Measurements from ENCODE around the gene TRMU.

The TRMU gene, protein sequence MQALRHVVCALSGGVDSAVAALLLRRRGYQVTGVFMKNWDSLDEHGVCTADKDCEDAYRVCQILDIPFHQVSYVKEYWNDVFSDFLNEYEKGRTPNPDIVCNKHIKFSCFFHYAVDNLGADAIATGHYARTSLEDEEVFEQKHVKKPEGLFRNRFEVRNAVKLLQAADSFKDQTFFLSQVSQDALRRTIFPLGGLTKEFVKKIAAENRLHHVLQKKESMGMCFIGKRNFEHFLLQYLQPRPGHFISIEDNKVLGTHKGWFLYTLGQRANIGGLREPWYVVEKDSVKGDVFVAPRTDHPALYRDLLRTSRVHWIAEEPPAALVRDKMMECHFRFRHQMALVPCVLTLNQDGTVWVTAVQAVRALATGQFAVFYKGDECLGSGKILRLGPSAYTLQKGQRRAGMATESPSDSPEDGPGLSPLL

DNA sequence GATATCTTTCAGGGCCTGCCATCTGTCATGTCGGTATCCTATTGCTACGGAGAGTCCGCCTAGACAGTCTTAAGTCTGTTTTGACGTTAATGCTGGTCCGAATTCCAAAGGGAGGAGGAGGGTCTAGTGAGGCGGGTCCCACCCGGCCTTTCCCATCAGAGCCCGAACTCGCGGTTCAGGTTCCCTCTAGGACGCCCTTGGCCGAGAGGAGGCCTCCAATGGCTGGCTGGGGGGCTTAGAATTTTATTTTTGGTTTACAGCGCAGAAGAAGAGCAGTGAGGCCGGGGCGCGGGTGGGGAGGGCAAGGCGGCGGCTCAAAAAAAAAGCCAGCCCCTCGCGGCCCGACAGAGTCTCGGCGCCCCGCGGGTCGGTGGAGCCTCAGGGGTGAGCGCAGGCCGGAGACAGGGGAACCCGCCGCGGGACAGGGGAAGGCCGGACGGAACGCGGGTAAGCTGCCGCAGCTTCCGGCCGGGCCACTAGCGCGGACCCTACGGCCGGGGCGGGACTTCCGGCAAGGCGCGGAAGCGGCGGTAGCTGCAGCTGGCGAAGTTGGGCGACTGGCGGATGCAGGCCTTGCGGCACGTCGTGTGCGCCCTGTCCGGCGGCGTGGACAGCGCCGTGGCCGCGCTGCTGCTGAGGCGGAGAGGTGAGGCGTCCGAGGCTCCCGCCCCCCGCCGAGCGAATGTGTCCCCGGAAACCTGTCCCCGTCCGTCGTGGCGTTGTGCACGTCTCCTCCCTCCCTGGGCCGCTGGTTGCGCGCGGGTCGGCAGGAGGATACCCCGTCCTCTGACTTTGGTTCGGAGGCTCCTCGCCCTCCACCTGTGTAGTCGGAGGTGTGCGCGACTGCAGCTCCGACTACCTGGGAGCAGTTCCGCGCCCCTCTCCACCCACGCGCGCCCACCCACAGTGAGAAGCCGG lies at the start of gene TRMU:
Gene TRMU, plus strand, starts transcription at position 514 of the 918 bp plus-strand sequence. Its CDS starts 51 bp downstream, at position 565.
- DNase-seq = peak; percentile 90

DNA sequence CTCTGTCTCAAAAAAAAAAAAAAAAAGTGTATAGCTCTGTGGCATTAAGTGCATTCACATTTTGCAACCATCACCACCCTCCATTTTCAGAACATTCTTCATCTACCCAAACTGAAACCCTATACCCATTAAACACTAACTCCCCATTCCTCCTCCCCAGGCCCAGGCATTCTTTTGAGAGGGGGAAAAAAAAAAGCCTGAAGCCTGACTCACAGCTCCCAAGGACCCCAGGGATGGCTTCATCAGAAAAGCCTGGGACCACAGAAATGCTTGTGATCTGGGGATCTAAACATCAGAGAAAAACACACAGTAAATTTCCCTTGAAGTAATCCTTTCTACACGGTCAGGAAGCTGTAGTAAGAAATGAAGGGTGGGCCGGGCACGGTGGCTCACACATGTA lies 49.5 kb upstream of the TRMU start:
- DNase-seq = no peak

DNA sequence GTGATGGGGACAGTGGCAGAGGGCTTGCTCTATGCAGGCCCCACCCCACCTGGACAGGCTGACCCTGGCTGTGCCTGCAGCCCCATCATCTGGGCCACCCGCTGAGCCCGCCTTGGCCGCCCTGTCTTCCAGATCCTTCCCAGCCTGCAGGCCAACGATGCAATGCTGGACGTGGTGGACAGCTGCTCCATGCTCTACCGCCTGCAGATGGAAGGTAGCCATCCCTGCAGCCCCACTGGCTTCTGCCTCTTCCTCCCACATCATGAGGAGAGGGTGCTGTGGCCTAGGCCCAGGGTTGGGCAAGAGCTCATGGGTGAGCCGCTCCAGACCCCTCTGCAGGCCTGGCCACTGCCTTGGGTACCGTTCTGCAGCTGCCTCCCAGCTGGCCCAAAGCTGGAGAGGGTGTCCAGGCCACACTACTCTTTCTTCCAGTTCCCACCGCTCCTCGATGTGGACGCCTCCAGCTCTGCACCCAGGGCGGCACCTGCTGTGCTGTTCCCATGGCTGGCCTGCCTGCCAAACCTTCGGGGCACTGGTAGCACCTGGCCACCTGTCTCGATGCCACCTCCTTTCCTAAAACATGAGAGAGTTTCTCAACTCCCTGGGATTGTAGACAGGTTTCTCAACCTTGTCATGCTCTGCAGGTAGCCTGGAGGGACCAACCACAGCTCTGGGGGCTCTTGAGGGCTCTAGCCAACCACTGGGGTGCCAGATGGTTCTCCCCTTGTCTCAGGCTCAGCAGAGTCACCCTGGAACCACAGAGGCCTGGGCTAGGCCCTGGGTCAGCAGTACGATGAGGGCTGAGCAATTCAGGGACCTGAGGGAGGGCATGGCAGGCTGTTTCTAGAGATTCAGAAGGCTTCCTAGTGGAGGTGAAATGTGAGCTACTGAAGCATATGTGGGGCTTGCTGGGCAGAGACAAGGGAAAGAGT lies 48.3 kb upstream of the TRMU start:
- DNase-seq = no peak

DNA sequence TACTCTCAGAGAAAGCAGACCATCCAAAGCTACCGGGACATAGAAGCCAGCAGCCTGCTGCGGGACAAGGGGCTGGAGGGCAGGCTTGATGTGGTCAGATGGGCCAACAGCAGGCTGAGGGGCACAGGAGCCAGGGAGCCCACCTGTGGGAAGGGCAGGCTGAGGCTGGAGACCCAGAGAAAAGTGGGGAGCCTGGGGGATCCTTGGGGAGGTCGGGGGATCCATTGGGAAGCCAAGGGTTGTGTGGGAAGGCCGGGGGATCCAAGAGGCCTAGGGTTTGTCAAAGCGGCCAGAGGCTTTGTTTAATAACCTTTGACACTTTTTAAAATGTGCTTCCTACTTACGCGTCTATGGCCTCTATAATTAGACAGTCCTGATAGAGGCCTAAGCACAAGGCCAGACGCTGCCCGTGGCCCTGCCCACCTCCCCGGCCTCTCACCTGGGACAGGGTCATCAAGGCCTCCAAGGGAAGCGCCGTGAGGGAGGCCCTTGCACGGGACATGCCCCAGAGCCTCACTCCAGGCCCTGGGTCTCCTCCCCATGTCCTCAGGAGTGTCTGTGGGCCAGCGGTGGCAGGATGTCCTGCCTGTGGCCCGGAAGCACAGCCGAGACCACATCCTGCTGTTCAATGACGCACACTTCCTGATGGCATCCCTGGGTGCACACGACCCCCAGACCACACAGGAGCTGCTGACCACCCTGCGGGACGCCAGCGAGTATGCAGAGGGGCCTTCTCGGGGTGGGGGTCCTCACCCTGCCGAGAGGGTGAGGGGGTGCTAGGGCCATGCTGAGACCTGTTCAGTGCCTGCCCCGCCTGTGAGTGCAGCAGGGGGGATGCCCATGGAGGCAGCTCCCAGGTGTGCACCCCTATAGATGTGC lies 47.4 kb upstream of the TRMU start:
- no peak for DNase-seq

DNA sequence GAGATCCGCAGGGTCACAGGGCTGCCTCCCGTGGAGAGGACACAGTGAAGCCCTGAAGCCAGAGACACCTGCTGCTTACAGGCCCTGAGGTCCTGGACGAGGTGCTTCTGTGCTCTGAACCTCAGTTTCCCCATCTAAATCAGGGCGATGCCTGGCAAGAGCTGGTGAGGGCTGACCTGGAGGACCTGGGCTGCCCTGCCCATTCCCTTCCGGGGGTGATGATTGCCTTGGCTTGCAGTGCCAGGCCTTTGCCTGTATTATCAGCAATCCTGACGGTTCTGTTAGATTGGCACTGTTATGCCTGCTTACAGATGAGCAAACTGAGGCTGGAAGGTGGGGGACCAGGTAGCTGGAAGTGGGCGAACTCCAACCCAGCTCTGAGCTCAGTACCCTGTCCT lies 46.7 kb upstream of the TRMU start:
- DNase-seq = no peak

DNA sequence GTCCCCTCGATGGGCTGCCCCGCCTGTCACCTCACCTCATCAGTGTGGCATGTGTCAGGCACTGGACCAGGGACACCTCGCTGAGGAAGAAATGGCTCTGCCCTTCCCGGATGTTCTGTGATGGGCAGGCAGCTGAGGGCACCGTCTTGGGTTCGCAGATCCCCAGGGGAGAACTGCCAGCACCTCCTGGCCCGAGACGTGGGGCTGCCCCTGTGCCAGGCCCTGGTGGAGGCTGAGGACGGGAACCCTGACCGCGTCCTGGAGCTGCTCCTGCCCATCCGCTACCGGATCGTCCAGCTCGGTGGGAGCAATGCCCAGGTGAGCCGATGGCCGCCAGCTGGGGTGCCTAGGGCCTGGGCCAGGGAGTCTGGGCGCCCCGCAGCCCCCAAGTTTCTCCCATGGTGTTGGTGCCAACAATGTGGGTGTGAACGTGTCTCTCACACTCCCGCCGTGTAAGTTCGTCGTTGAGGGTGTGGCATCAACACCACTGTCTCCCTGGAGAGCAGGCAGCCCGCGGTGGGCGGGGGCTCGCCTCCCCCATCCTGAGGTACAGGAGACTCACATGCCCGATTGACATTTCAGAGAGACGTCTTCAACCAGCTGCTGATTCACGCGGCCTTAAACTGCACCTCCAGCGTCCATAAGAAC lies 46.1 kb upstream of the TRMU start:
- DNase-seq = no peak

DNA sequence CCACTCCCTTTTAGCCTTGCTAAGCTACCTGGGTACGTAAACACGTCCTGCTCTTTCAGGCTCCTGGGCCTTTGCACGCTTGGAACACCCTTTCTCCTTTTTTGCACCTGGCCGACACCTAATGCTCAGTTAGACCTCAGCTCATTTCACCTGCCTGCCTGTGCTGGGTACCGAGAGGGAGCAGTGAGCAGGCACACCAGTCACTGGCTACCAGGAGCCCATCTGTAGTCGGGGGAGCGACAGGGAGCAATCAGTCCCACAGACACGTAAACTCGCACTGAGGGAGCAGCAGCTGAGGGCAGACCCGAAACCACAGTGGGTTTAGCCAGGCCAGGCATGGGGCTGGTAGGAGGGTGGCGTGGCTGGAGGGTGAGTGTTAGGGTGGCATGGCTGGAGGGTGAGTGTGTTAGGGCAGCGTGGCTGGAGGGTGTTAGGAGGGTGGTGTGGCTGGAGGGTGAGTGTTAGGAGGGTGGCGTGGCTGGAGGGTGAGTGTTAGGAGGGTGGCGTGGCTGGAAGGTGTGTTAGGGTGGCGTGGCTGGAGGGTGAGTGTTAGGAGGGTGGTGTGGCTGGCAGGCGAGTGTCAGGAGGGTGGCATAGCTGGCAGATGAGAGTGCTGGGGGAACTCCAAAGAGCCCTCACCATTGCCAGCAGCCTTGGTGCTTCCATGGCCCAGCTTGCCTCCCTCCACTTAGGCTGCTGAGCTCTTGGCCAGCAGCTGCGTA lies 45.2 kb upstream of the TRMU start:
- DNase-seq = no peak

DNA sequence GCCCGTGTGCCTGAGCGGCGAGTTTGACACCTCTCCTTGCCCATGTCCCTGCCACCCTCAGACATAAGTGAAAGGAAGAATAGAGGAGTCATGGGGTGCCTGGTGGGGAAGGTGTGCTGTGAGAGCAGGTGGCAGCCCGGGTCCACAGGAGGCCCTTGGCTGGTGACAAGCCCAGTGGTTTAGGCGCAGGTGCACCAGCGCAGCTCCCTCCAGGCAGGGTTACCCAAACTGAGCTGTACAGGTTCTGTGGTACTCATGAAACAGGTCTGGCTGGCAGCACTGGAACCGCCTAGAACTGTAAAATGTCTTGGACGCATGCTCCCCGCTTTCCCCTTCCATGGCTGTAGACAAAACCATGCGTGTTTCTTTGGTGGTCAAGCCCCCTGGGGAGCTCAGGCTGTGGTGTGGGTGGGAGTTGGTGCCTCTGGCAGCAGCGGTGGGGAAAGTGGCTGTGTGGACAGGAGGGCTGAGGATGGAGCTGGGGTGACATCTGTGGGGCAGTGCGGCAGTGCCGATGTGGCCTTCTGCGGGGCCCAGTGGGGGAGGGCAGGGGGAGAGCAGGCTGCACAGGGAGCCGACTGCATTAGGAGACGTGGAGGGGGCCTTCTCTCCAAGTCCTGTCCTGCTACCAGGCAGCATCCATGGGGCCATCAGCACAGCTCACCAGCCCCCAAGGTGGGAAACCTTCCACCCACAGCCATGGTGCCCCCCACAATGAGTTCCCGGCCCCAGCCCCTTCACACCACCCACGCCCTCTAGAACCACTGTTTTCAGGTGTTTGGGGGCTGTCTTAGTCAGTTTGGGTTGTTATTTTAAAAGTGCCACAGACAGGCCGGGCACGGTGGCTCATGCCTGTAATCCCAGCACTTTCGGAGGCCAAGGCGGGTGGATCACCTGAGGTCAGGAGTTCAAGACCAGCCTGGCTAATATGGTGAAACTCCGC lies 44.4 kb upstream of the TRMU start:
- no peak for DNase-seq

DNA sequence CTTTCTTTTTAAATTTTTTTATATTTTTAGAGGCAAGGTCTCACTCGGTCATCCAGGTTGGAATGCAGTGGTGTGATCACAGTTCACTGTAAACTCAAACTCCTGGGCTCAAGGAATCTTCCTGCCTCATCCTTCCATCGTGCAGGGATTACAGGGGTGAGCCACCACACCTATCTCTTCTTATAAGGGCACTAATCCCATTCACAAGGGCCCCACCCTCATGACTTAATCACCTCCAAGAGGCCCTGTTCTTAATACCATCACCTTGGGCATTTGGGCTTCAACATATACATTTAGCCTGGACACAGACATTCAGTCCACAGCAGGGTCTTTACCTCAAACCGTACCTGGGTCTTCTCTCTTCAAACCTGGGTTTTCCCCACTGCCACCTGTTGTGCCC lies 43.3 kb upstream of the TRMU start:
- no peak for DNase-seq

DNA sequence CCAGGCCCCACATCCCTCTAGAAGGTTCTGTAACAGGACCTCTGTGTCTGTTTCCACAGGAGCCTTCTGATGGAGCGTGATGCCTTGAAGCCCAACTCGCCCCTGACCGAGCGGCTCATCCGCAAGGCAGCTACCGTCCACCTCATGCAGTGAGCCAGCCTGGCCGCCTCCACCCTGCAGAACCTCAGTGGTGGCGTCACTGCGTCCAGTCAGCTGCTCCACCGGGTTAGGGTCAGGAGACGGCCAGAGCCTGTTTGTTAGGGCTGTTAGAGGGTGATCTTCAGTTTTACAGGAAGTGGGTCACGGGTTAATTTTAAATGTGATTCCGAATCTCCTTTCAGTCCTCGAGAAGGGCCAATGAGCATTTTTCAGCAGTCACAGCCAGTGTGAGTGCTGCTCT lies 42.8 kb upstream of the TRMU start:
- no peak for DNase-seq

DNA sequence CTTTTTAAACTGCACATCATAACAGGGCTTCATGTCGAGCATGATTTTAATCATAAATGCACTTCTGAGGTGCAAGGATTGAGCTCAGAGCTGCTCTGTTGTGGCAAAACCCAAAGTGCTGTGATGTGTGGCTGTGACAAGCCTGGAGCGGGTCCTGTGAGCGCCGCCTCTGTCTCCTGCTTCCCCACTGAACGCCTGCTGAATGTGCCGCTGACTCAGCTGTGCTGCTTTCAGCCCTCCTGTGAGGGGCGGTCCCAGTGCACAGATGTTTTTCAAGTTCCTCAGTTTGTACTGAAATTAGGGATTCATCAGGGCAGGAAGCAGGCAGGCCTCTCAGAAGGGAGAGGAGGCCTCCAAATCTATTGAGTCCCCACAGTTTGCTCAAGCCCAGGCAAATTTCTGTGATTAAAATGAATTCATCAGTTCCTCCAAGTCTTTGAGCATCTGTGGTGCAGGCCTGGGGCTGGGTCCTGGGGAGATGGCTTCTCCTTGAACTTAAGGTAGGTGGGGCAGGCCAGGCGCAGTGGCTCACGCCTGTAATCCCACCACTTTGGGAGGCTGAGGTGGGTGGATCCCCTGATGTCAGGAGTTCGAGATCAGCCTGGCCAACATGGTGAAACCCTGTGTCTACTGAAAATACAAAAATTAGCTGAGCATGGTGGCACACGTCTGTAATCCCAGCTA lies 41.8 kb upstream of the TRMU start:
- DNase-seq = peak; percentile 68

DNA sequence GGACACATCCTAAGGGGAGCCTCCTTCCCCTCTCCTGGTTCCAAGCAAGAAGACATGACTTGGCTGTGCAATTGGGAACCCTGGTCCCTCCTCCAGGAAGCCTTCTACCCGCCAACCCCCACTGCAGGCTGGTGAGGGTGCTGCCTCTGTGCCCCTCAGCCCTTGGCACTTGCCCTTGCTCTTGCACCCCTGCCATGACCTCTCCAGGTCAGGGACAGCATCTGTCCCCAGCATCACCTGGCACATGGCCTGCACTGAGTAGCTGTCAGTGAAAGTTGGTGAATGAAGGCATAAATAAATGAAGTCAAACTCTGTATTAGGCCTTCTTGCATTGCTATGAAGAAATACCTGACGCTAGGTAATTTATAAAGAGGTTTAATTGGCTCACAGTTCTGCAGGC lies 40.7 kb upstream of the TRMU start:
- DNase-seq = no peak

DNA sequence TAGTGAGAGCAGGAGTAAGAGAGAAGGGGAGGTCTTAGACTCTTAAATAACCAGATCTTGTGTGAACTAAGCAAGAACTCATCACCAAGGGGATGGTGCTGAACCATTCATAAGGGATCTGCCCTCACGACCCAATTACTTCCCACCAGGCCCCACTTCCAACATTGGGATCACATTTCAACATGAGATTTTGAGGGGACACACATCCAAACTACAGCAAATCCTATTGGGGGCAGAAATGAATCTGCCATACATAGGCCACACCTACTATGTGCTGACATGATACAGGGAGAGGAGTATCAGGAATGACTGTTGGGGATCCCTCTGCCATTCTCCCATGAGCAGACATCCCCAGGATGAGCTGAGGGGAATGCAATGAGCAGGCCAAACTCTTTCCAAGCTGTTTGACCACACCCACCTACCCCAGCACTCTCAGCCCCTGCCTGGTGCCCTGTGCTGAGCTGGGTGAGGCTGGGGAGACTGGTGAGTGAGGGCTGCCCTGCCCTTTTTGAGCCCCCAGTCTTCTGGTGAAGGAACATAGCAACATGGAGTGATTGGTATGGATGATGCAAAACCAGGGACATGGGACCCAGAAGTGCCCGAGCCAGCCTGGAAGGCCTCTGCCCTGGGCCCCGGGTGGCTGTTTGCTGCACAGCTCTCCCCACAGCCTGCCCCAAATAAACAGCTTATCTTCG lies 40.1 kb upstream of the TRMU start:
- no peak for DNase-seq

DNA sequence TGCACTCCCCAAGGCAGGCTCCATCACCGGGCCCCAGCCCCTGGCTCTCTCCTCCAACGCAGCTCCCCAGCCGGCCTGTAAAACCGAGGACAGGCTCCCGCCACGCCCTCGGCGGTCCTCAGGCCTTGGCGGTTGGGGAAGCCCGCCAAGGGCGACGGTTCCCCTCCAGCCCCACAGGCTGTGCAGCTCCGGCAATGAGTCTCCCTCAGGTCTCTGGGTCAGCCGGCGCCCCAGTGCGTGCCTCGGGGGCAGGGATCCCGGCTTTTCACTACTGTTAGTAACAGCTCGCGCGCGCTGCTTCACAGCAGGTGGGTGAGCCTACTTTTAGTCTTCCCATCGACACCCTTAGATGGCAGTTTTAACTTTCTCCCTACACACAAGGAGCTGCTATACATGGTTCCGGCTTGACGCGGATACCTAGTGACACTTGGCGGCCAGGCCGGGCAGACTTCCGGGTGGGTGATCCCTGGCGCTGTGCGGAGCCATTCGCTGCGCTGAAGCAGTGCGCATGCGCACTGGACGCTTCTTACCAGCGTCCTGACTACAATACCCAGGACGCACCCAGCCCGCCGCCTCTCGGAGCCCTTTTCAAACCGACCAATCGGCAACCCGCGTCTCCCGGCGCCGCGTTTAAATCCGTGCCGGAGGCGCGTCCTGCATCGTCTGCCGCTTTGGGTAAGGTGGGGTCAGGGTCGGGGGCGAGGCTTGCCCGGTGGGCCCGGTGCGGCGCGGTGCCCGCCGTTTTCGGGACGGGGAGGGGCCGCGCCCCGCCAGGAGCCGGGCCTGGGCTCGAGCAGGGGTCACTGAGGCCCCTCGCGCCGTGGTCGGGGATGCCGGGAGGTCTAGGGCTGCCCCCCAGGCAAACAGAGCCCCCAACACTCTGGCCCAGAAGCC lies 39.0 kb upstream of the TRMU start, which contains the start of gene GTSE1:
Gene GTSE1, plus strand, starts transcription at position 614 of the 894 bp plus-strand sequence. CDS start 531 bp downstream, outside the sequence.
- DNase-seq = peak; percentile 96

DNA sequence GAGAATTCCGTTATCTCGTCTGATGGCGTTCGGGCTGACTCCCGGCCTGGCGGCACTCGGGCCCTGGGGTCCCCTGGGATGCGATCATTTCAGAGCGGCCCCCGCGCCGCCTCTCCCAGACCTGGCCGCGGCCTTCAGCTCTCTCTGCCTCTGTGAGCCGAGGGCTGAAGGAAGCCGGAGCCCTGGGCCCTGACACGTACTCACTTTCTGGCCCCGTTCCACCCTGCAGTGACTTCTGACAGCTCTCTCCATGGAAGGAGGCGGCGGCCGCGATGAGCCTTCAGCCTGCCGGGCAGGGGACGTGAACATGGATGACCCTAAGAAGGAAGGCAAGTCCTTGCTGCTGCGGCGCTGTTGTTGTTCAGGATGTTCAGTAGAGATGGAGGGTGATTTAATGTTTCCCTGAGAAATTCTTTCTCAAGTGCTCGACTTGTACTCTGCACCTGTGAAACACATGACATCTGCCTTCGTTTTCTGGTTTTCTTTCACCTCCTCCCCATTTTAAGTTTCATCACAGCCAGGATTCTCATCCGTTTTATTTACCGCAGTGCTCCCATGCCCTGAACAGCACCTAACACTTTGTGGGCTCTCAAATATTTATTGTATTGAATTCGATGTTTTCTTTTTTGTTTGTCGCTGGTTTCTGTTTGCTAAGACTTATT lies 38.2 kb upstream of the TRMU start:
- no peak for DNase-seq

DNA sequence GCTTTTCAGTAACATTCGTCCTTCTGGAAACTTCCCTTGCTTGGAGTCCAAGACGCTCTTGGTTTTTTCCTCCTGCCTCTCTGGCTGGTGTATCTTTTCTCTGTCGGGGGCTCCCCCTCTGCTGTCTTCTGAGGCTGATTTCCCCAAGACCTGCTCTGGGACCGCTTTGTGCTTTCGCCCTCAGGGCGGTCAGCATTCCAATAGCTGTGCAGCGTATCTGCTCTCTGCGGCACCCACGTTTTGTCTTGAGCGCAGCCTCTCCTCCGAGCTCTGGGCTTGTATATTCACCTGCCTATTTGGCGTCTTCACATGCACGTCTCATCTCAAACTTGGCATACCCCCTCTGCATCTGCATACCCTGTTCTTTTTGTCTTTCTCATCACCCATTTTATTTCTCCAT lies 36.4 kb upstream of the TRMU start:
- no peak for DNase-seq

Measured in right forelimb (tissue), 1 donor.